ENCODE results near the gene CTDNEP1.
A peak's percentile ranks its signal among the peaks of the same experiment; 100 is the strongest.

CTDNEP1 gene

DNA sequence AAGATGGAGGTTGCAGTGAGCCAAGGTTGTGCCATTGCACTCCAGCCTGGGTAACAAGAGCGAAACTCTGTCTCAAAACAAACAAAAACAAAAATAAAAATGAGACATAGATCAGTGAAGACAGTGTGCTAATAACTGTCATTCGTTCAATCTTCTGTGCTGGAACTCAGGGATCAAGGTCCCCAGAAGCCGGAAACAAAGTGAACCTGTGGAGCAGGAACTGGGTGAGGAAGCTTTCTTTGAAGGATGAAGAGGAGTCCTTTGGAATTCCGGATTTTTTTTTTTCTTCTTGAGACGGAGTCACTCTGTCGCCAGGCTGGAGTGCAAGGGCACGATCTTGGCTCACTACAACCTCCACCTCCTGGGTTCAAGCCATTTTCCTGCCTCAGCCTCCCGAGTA lies 27.9 kb upstream of the CTDNEP1 start:
- DNase-seq (ENCODE audit: low spot score) = no peak

GRCh38 chr17:7266784-7267183 lies 15.2 kb upstream of the CTDNEP1 start:
- DNase-seq (ENCODE audit: low spot score) = no peak

- no peak for DNase-seq (ENCODE audit: low spot score)
Measured at GRCh38 chr17:7263801-7264078, 12.2 kb upstream of the CTDNEP1 start.

- DNase-seq (ENCODE audit: low spot score) = peak; percentile 18
Measured at GRCh38 chr17:7262935-7263800, 11.6 kb upstream of the CTDNEP1 start.

- DNase-seq (ENCODE audit: low spot score) = no peak
Measured at GRCh38 chr17:7262192-7262934, 10.8 kb upstream of the CTDNEP1 start, which contains the start of gene CLDN7. Gene CLDN7, minus strand, starts transcription at chr17:7262478. Its CDS starts 435 bp downstream, at chr17:7262043.

DNA sequence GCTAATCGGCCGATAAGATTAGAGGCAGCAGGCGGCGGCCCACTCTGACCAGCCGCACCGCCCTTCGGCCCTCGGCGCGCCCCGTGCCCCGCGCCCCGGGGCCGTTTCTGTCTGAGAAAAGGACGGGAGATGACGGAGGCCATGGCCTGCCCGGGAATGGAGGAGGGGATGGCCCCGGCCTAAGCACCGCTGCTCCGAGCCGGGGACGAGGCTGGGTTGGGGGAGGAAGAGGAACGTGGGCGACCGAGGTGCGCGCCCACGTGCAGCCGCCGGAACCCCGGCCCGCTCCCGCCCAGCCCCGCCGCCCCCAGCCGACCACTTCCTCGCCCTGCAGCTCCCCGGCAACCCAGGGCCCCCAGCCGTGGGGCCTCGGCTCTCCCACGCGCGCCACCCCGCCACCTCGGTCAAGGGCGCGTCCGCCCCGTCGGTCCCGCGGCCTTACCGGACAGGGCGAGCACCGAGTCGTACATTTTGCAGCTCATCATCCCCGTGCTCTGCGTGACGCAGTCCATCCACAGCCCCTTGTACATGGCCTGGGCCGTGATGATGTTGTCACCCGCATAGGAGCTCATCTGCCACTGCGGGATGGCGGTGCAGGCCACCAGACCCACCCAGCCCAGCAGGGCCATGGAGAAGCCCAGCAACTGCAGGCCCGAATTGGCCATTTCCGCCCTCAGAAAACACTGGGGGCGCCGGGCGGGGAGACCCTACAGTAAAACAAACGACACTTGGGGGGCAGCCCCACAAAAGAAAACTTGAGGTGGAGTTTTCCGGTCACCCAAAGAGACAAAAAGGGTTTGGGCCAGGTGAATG lies 10.1 kb upstream of the CTDNEP1 start:
- DNase-seq (ENCODE audit: low spot score) = peak; percentile 36

GRCh38 chr17:7260651-7261378 lies 9.3 kb upstream of the CTDNEP1 start:
- no peak for DNase-seq (ENCODE audit: low spot score)

GRCh38 chr17:7260151-7260550 lies 8.6 kb upstream of the CTDNEP1 start:
- DNase-seq (ENCODE audit: low spot score) = no peak

GRCh38 chr17:7259555-7259889 lies 8.0 kb upstream of the CTDNEP1 start:
- no peak for DNase-seq (ENCODE audit: low spot score)

GRCh38 chr17:7258731-7259554 lies 7.4 kb upstream of the CTDNEP1 start:
- DNase-seq (ENCODE audit: low spot score) = no peak

GRCh38 chr17:7256766-7257456 lies 5.4 kb upstream of the CTDNEP1 start:
- no peak for DNase-seq (ENCODE audit: low spot score)

GRCh38 chr17:7254511-7254910 lies 3.0 kb upstream of the CTDNEP1 start:
- DNase-seq (ENCODE audit: low spot score) = no peak

DNA sequence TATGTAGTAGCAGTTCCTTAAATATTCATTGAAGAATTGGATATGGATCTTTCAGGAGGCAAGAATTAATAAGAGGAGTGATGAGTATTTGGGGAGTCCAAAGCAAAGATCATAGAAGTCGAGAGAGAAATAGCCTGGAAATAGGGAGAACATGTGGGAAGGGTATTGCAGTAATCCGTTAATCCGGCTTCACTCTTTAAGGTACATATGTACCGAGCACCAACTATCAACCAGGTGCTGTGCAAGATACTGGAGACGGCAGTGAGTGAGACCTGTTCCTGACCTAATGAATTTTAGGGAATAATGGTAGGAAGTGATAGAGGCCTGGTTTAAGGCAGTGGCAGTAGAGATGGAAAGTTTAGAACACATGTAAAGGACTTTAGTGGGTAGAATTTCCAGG lies 1.5 kb upstream of the CTDNEP1 start:
- no peak for DNase-seq (ENCODE audit: low spot score)

DNA sequence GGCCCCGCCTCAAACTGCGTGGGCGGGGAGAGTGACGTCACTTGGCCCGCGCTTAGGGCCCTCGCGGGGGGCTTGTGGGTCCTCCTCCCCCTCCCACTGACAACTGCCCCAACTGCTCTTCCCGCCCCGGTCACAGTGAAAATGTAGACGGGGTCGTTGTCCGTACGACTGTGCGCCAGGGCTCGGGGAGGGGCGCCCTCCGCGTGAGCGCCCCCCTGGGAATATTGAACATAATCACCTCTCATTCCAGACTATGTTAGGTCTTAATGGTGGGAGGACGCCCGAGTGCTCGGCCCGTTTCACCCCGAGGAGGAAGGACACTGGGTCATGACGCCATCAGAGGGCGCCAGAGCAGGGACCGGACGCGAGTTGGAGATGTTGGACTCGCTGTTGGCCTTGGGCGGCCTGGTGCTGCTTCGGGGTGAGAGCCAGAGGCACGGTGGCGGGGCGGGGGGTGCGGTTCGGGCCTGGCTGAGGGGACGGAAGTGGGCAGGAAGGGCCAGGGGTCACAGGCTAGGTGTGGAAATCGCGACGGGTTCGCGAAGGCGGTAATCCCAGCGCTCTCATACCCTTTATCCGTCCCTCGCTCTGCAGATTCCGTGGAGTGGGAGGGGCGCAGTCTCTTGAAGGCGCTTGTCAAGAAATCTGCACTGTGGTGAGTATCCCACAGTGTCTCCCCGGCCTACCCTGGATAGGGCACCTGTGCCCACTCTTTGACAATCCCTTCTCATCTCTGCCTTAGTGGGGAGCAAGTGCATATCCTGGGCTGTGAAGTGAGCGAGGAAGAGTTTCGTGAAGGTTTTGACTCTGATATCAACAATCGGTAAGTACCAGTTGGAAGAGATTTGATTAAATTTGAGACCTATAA lies 876 bp upstream of the CTDNEP1 start, which contains the start of gene ELP5:
Gene ELP5, plus strand, starts transcription at position 40 of the 868 bp plus-strand sequence. Its CDS starts 336 bp downstream, at position 376.
- DNase-seq (ENCODE audit: low spot score) = peak; percentile 91

- no peak for DNase-seq (ENCODE audit: low spot score)
Measured at GRCh38 chr17:7250695-7251627, 573 bp downstream of the CTDNEP1 start.

DNA sequence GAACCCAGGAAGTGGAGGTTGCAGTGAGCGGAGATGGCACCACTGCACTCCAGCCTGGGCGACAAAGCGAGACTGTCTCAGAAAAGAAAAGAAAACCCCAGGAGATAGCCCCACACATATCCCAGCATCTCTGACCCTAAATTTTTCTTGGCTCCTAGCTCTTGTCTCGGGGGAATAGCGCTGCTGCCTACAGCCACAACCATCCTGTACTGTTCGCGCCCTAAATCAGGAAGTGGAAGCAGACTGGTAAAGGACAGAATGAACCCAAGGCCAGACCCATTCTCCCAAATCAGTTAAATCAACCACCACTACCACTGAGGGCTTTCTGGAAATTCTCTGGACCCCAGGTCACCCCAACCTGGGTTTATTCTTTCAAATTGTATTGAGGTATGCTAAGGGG lies 1.7 kb downstream of the CTDNEP1 start:
- DNase-seq (ENCODE audit: low spot score) = no peak

- no peak for DNase-seq (ENCODE audit: low spot score)
Measured at GRCh38 chr17:7249214-7249613, 2.3 kb downstream of the CTDNEP1 start.

DNA sequence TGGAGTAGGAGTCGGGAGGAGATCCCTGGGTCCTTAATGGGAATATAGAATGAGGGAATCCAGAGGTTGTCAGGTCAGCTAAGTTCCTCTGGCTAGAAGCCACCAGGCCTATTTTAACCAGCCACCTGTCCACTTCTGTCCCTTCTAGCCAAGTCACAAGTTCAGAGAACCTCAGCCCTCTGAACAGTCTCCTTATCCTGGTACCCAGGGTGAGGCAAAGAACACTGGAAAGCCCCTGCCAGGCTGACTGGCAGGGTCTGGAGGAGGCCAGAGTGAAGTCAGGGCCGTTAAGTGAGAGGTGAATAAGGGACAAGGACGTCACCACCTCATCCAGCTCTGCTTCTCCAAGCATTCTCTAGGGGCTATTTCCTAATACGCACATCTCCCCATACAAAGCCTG lies 2.7 kb downstream of the CTDNEP1 start:
- no peak for DNase-seq (ENCODE audit: low spot score)
